ENCODE results near the gene KLHDC8A.

- TF ChIP-seq CTCF (IDR thresholded peaks at IDR 0.05), result no peak
- TF ChIP-seq POLR2AphosphoS5 (IDR thresholded peaks at IDR 0.05), result no peak
- TF ChIP-seq POLR2A (IDR thresholded peaks at IDR 0.05), result no peak
Measured at GRCh38 chr1:205301842-205302588, 54.7 kb downstream of the KLHDC8A start.

Data from prostate gland (tissue), 2 donors.